Neural progenitor cell (in vitro differentiated cells): ENCODE data around the gene TENM3. TPM values are rescaled to one million over a fixed set of nuclear protein-coding genes. Genes with fewer than 3 reads are reported as not detected.

ENCODE experiments used
- DNase-seq: peaks from one replicate; pipeline ENCODE4 v3.0.0-alpha.2; 2016; ENCODE audit warnings: low spot score
- H2AFZ ChIP-seq: fragments of 200-600 bp; sonication (generic); replicated peaks from 2 replicates; pipeline ENCODE4 v1.6.1; 2016; ENCODE audit warnings: antibody characterized with exemption
- H3F3A ChIP-seq: fragments of 200-600 bp; sonication (generic); 2 replicates; pipeline ENCODE4 v1.6.1; 2016; ENCODE audit warnings: antibody characterized with exemption, low read depth
- H3K27ac ChIP-seq: fragments of 200-600 bp; sonication (generic); 2 replicates; pipeline ENCODE4 v1.5.1; 2016; ENCODE audit warnings: mild to moderate bottlenecking
- H3K27me3 ChIP-seq: fragments of 200-600 bp; sonication (generic); 2 replicates; pipeline ENCODE4 v1.6.1; 2016; ENCODE audit warnings: mild to moderate bottlenecking, moderate library complexity
- H3K36me3 ChIP-seq: fragments of 200-600 bp; sonication (generic); 2 replicates; pipeline ENCODE4 v1.5.1; 2016
- H3K4me1 ChIP-seq: fragments of 200-600 bp; sonication (generic); 2 replicates; pipeline ENCODE4 v1.6.1; 2016; ENCODE audit warnings: mixed run types
- H3K4me2 ChIP-seq: fragments of 200-600 bp; sonication (generic); 2 replicates; pipeline ENCODE4 v1.6.1; 2016
- H3K4me3 ChIP-seq: fragments of 200-600 bp; sonication (generic); 2 replicates; pipeline ENCODE4 v1.5.1; 2016
- H3K79me2 ChIP-seq: fragments of 200-600 bp; sonication (generic); 2 replicates; pipeline ENCODE4 v1.6.1; 2016; ENCODE audit warnings: low read depth
- H3K9ac ChIP-seq: fragments of 200-600 bp; sonication (generic); 2 replicates; pipeline ENCODE4 v1.6.1; 2016
- H3K9me3 ChIP-seq: fragments of 200-600 bp; sonication (generic); 2 replicates; pipeline ENCODE4 v1.5.1; 2016; ENCODE audit warnings: low read depth
- H4K20me1 ChIP-seq: fragments of 200-600 bp; sonication (generic); 2 replicates; pipeline ENCODE4 v1.6.1; 2016; ENCODE audit warnings: low read depth
- H3K27ac Mint-ChIP-seq: 3 replicates; pipeline ENCODE4 v1.8.0; 2021; ENCODE audit warnings: mixed read lengths
- H3K27me3 Mint-ChIP-seq: 2 replicates; pipeline ENCODE4 v1.8.0; 2022; ENCODE audit warnings: low read depth, mild to moderate bottlenecking, inconsistent platforms, moderate library complexity, mixed read lengths; ENCODE audit not compliant: insufficient read depth
- H3K36me3 Mint-ChIP-seq: 3 replicates; pipeline ENCODE4 v1.8.0; 2021; ENCODE audit warnings: mixed read lengths
- H3K4me1 Mint-ChIP-seq: 3 replicates; pipeline ENCODE4 v1.8.0; 2021; ENCODE audit warnings: mixed read lengths
- H3K4me3 Mint-ChIP-seq: 3 replicates; pipeline ENCODE4 v1.8.0; 2021; ENCODE audit warnings: mild to moderate bottlenecking, moderate library complexity, mixed read lengths
- H3K9me3 Mint-ChIP-seq: 3 replicates; pipeline ENCODE4 v1.8.0; 2020; ENCODE audit warnings: mixed read lengths
- CTCF ChIP-seq: fragments of 200-600 bp; sonication (generic); IDR thresholded peaks from 2 replicates; pipeline ENCODE4 v1.5.1; 2017; ENCODE audit warnings: antibody characterized with exemption, mild to moderate bottlenecking
- EZH2 ChIP-seq: fragments of 200-600 bp; sonication (generic); IDR thresholded peaks from 2 replicates; pipeline ENCODE4 v1.6.1; 2017; ENCODE audit warnings: antibody characterized with exemption, mild to moderate bottlenecking, moderate library complexity
- EZH2phosphoT487 ChIP-seq: fragments of 200-600 bp; sonication (generic); IDR thresholded peaks from 2 replicates; pipeline ENCODE4 v1.6.1; 2017; ENCODE audit warnings: antibody characterized with exemption
- total RNA-seq: library from RNA; depleted of rRNA; stranded (reverse); fragments of >200 nt; gene quantifications from 2 replicates; pipeline ENCODE4 v1.2.3, GENCODE V29; 2015; ENCODE audit warnings: low replicate concordance

The TENM3 gene
- total RNA-seq, 1 donor from 2014 or later, result 78.7 TPM

GRCh38 chr4:182768838-182769237, 525.6 kb downstream of the TENM3 start:
- Histone ChIP-seq H3K9ac (no peak overlapping the region), H3K4me1 (peaks cover 16% of the 10 kb centered on the region), H3K36me3 (no peaks in the 10 kb centered on the region), H3F3A (peaks cover 7% of the 10 kb centered on the region), H3K79me2 (no peaks in the 10 kb centered on the region), H3K27me3 (no peaks in the 10 kb centered on the region), H4K20me1 (peaks cover 39% of the 10 kb centered on the region), H2AFZ (no peak overlapping the region), H3K27ac (no peak overlapping the region), H3K4me3 (no peak overlapping the region), H3K4me2 (no peak overlapping the region), H3K9me3 (no peaks in the 10 kb centered on the region)
- Mint-ChIP-seq H3K27me3 (peaks cover under 1% of the 10 kb centered on the region), H3K4me1 (peaks cover 23% of the 10 kb centered on the region), H3K36me3 (peaks cover 44% of the 10 kb centered on the region), H3K9me3 (peaks cover 2% of the 10 kb centered on the region), H3K4me3 (no peak overlapping the region), H3K27ac (peak overlapping the region; percentile 30)
- TF ChIP-seq EZH2phosphoT487, result no peak
- TF ChIP-seq CTCF, result no peak
- no peak for TF ChIP-seq EZH2
- no peak for DNase-seq

GRCh38 chr4:182770259-182770995, 527.2 kb downstream of the TENM3 start:
- peaks cover 30% of the 10 kb centered on the region for H3K4me1 Mint-ChIP-seq
- no peak overlapping the region for H3K27ac Mint-ChIP-seq
- peak overlapping the region; percentile 42 for H3K4me2 ChIP-seq
- H3K9ac ChIP-seq, result no peak overlapping the region
- H3K36me3 Mint-ChIP-seq, result peaks cover 50% of the 10 kb centered on the region
- H3K4me3 Mint-ChIP-seq, result no peak overlapping the region
- H3F3A ChIP-seq, result peaks cover 11% of the 10 kb centered on the region
- H3K9me3 Mint-ChIP-seq, result peaks cover 2% of the 10 kb centered on the region
- no peak overlapping the region for H3K4me3 ChIP-seq
- TF ChIP-seq EZH2 (no peak), EZH2phosphoT487 (no peak), CTCF (no peak)
- DNase-seq, result peak; percentile 23
- no peak overlapping the region for H2AFZ ChIP-seq
- no peaks in the 10 kb centered on the region for H3K27me3 ChIP-seq
- no peaks in the 10 kb centered on the region for H3K79me2 ChIP-seq
- H3K4me1 ChIP-seq, result peaks cover 16% of the 10 kb centered on the region
- H3K36me3 ChIP-seq, result no peaks in the 10 kb centered on the region
- H4K20me1 ChIP-seq, result peaks cover 33% of the 10 kb centered on the region
- H3K9me3 ChIP-seq, result no peaks in the 10 kb centered on the region
- no peak overlapping the region for H3K27ac ChIP-seq
- H3K27me3 Mint-ChIP-seq, result no peaks in the 10 kb centered on the region

GRCh38 chr4:182770996-182771514, 527.9 kb downstream of the TENM3 start:
- Histone ChIP-seq H3K9me3 (no peaks in the 10 kb centered on the region), H3K27me3 (no peaks in the 10 kb centered on the region), H3K36me3 (no peaks in the 10 kb centered on the region), H3K4me1 (peaks cover 17% of the 10 kb centered on the region), H2AFZ (no peak overlapping the region), H3F3A (peaks cover 16% of the 10 kb centered on the region), H3K4me2 (peak overlapping the region; percentile 42), H3K9ac (no peak overlapping the region), H3K4me3 (no peak overlapping the region), H4K20me1 (peaks cover 39% of the 10 kb centered on the region), H3K27ac (no peak overlapping the region), H3K79me2 (no peaks in the 10 kb centered on the region)
- H3K36me3 Mint-ChIP-seq, result peaks cover 48% of the 10 kb centered on the region
- no peak overlapping the region for H3K27ac Mint-ChIP-seq
- H3K4me1 Mint-ChIP-seq, result peaks cover 31% of the 10 kb centered on the region
- no peak overlapping the region for H3K4me3 Mint-ChIP-seq
- no peak for TF ChIP-seq EZH2
- TF ChIP-seq CTCF, result no peak
- TF ChIP-seq EZH2phosphoT487, result no peak
- DNase-seq, result peak; percentile 60
- H3K27me3 Mint-ChIP-seq, result no peaks in the 10 kb centered on the region
- H3K9me3 Mint-ChIP-seq, result peaks cover 2% of the 10 kb centered on the region
